ENCODE results near the gene OLFML3. TPM values are rescaled to one million over a fixed set of nuclear protein-coding genes. Genes with fewer than 3 reads are reported as not detected.
A peak's percentile ranks its signal among the peaks of the same experiment; 100 is the strongest.

The OLFML3 gene
- total and polyA plus RNA-seq, 4 donors, result 17.3 to 96.1 (median 20.1) TPM

DNA sequence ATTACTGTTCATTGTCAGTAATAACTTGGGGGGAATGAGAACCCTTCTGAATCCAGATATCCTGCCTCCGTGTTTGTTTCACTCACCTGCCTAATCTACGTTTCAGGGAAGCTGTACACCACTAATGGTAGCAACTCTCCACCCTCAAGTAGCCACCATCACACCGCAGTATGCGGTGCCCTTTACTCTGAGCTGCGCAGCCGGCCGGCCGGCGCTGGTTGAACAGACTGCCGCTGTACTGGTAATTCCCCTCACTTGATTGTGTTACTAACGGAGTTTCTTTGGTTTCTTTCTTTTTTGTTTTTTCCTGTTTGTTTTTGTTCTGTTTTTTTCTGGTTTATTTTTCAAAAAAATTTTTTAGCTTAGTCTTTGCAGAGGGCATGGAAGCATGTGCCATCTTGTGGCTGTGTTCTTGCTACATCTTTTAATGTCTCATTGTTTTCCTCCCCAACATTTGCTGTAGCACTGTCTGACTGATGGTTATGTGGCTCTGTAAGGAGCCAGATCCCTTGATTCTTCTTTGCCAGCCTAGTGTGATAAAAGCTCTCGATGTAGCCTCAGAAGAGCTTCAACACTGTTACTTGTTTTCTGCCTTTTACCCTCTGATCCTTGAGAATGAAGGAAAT, 15.9 kb upstream of the OLFML3 start:
- no peaks in the 10 kb centered on the region for H3K9me3 ChIP-seq (ENCODE audit: control insufficient read depth, low read length)
- DNase-seq (no peak), ATAC-seq (ENCODE audit: low FRiP score) (no peak)
- H3K4me3 ChIP-seq (ENCODE audit: low read length in 2 of 2), result no peak overlapping the region
- H3K36me3 ChIP-seq (ENCODE audit: control insufficient read depth in 1 of 2, insufficient read depth in 2 of 2, low read length in 1 of 2), result peaks cover 7% of the 10 kb centered on the region in 2 donors
- intact Hi-C loops (cut with DNase I), result no loop called here
- no peaks in the 10 kb centered on the region for H3K27me3 ChIP-seq (ENCODE audit: control insufficient read depth in 1 of 2, insufficient read depth in 2 of 2, low read length in 1 of 2)
- WGBS, 2 donors, result 92 to 94% methylated on average over 12 of the region's 12 CpGs
- no peaks in the 10 kb centered on the region for H3K4me1 ChIP-seq (ENCODE audit: control insufficient read depth in 1 of 2, insufficient read depth in 2 of 2, low read length in 2 of 2)
- H3K27ac ChIP-seq (ENCODE audit: low read depth in 1 of 2, low read length in 2 of 2), result no peak overlapping the region

GRCh38 chr1:113965703-113966412, 13.4 kb upstream of the OLFML3 start:
- Histone ChIP-seq H3K4me1 (ENCODE audit: control insufficient read depth in 1 of 2, insufficient read depth in 2 of 2, low read length in 2 of 2) (no peaks in the 10 kb centered on the region), H3K27ac (ENCODE audit: low read depth in 1 of 2, low read length in 2 of 2) (no peak overlapping the region), H3K4me3 (ENCODE audit: low read length in 2 of 2) (no peak overlapping the region), H3K27me3 (ENCODE audit: control insufficient read depth in 1 of 2, insufficient read depth in 2 of 2, low read length in 1 of 2) (no peaks in the 10 kb centered on the region), H3K9me3 (ENCODE audit: control insufficient read depth, low read length) (no peaks in the 10 kb centered on the region), H3K36me3 (ENCODE audit: control insufficient read depth in 1 of 2, insufficient read depth in 2 of 2, low read length in 1 of 2) (peaks cover 13 to 15% of the 10 kb centered on the region in 2 donors)
- ATAC-seq (ENCODE audit: low FRiP score) (peak; percentile 86), DNase-seq (peak in 1 of 2 donors; percentile 76)
- 53 to 59% methylated on average over 4 of the region's 4 CpGs for WGBS, 2 donors
- intact Hi-C loops (cut with DNase I), result no loop called here

DNA sequence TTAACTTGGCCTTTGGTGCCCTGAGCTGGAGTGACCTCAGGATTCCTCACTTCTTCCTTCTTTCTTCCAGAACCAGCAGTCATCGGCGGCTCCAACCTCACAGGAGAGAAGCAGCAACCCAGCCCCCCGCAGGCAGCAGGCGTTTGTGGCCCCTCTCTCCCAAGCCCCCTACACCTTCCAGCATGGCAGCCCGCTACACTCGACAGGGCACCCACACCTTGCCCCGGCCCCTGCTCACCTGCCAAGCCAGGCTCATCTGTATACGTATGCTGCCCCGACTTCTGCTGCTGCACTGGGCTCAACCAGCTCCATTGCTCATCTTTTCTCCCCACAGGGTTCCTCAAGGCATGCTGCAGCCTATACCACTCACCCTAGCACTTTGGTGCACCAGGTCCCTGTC, 6.3 kb upstream of the OLFML3 start:
- no peak overlapping the region for H3K4me3 ChIP-seq (ENCODE audit: low read length in 2 of 2)
- intact Hi-C loops (cut with DNase I), result no loop called here
- ATAC-seq (ENCODE audit: low FRiP score) (no peak), DNase-seq (no peak)
- H3K27ac ChIP-seq (ENCODE audit: low read depth in 1 of 2, low read length in 2 of 2), result no peak overlapping the region
- no peaks in the 10 kb centered on the region for H3K27me3 ChIP-seq (ENCODE audit: control insufficient read depth in 1 of 2, insufficient read depth in 2 of 2, low read length in 1 of 2)
- WGBS, 2 donors, result 87 to 98% methylated on average over 7 to 9 of the region's 9 CpGs
- peaks cover 12 to 14% of the 10 kb centered on the region in 2 donors for H3K36me3 ChIP-seq (ENCODE audit: control insufficient read depth in 1 of 2, insufficient read depth in 2 of 2, low read length in 1 of 2)
- no peaks in the 10 kb centered on the region for H3K9me3 ChIP-seq (ENCODE audit: control insufficient read depth, low read length)
- H3K4me1 ChIP-seq (ENCODE audit: control insufficient read depth in 1 of 2, insufficient read depth in 2 of 2, low read length in 2 of 2), result no peaks in the 10 kb centered on the region

- DNase-seq, result no peak
- no peak for ATAC-seq (ENCODE audit: low FRiP score)
- H3K27me3 ChIP-seq (ENCODE audit: control insufficient read depth in 1 of 2, insufficient read depth in 2 of 2, low read length in 1 of 2), result no peaks in the 10 kb centered on the region
- H3K36me3 ChIP-seq (ENCODE audit: control insufficient read depth in 1 of 2, insufficient read depth in 2 of 2, low read length in 1 of 2), result peaks cover 5 to 7% of the 10 kb centered on the region in 2 donors
- H3K4me3 ChIP-seq (ENCODE audit: low read length in 2 of 2), result no peak overlapping the region
- H3K9me3 ChIP-seq (ENCODE audit: control insufficient read depth, low read length), result no peaks in the 10 kb centered on the region
- WGBS, 2 donors, result 48 to 53% methylated on average over 4 of the region's 4 CpGs
- no peak overlapping the region for H3K27ac ChIP-seq (ENCODE audit: low read depth in 1 of 2, low read length in 2 of 2)
- no peaks in the 10 kb centered on the region for H3K4me1 ChIP-seq (ENCODE audit: control insufficient read depth in 1 of 2, insufficient read depth in 2 of 2, low read length in 2 of 2)
- intact Hi-C loops (cut with DNase I), result no loop called here
Observed at GRCh38 chr1:113975211-113975895, 3.9 kb upstream of the OLFML3 start.

GRCh38 chr1:113976609-113977278, 2.5 kb upstream of the OLFML3 start:
- no peak overlapping the region for H3K4me3 ChIP-seq (ENCODE audit: low read length in 2 of 2)
- no peaks in the 10 kb centered on the region for H3K9me3 ChIP-seq (ENCODE audit: control insufficient read depth, low read length)
- intact Hi-C loops (cut with DNase I), result no loop called here
- no peaks in the 10 kb centered on the region for H3K4me1 ChIP-seq (ENCODE audit: control insufficient read depth in 1 of 2, insufficient read depth in 2 of 2, low read length in 2 of 2)
- peaks cover 2% of the 10 kb centered on the region in 2 donors for H3K36me3 ChIP-seq (ENCODE audit: control insufficient read depth in 1 of 2, insufficient read depth in 2 of 2, low read length in 1 of 2)
- 68 to 77% methylated on average over 4 of the region's 4 CpGs for WGBS, 2 donors
- DNase-seq (no peak), ATAC-seq (ENCODE audit: low FRiP score) (no peak)
- no peaks in the 10 kb centered on the region for H3K27me3 ChIP-seq (ENCODE audit: control insufficient read depth in 1 of 2, insufficient read depth in 2 of 2, low read length in 1 of 2)
- H3K27ac ChIP-seq (ENCODE audit: low read depth in 1 of 2, low read length in 2 of 2), result no peak overlapping the region

DNA sequence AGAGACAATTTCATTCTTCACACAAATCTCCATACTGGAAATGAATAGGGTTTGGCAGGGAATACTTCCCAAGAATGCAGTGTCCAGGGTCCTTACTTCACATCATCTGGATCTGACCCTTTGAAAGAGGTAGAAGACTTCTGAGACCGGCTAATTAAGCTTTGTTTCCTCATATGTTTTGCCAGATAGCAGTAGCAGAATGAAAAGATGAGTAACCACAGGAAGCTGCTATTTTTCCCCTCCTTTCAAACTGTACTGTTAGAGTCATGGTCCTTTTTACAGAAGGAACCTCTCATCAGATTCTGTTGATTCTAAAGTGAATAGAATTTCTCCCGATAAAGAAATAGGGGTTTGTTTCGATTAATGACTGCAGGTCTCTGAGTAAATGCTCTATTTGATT, 1.4 kb upstream of the OLFML3 start:
- H3K27ac ChIP-seq (ENCODE audit: low read depth in 1 of 2, low read length in 2 of 2), result no peak overlapping the region
- WGBS, 2 donors, result 72 to 74% methylated on average over 3 of the region's 3 CpGs
- intact Hi-C loops (cut with DNase I), result loop anchor here in 1 of 2 donors (2.0 kb wide), 1 partner anchor 305 kb away; no protein-coding TSS in a partner anchor
- H3K27me3 ChIP-seq (ENCODE audit: control insufficient read depth in 1 of 2, insufficient read depth in 2 of 2, low read length in 1 of 2), result no peaks in the 10 kb centered on the region
- ATAC-seq (ENCODE audit: low FRiP score) (no peak), DNase-seq (no peak)
- no peaks in the 10 kb centered on the region for H3K36me3 ChIP-seq (ENCODE audit: control insufficient read depth in 1 of 2, insufficient read depth in 2 of 2, low read length in 1 of 2)
- H3K4me1 ChIP-seq (ENCODE audit: control insufficient read depth in 1 of 2, insufficient read depth in 2 of 2, low read length in 2 of 2), result no peaks in the 10 kb centered on the region
- H3K9me3 ChIP-seq (ENCODE audit: control insufficient read depth, low read length), result no peaks in the 10 kb centered on the region
- no peak overlapping the region for H3K4me3 ChIP-seq (ENCODE audit: low read length in 2 of 2)

GRCh38 chr1:113980110-113980509, 836 bp downstream of the OLFML3 start:
- peak overlapping the region in 1 of 2 donors; percentile 33 for H3K27ac ChIP-seq (ENCODE audit: low read depth in 1 of 2, low read length in 2 of 2)
- ATAC-seq (ENCODE audit: low FRiP score) (no peak), DNase-seq (peak; percentile 71 to 89)
- no peaks in the 10 kb centered on the region for H3K27me3 ChIP-seq (ENCODE audit: control insufficient read depth in 1 of 2, insufficient read depth in 2 of 2, low read length in 1 of 2)
- H3K9me3 ChIP-seq (ENCODE audit: control insufficient read depth, low read length), result no peaks in the 10 kb centered on the region
- intact Hi-C loops (cut with DNase I), result no loop called here
- H3K4me1 ChIP-seq (ENCODE audit: control insufficient read depth in 1 of 2, insufficient read depth in 2 of 2, low read length in 2 of 2), result no peaks in the 10 kb centered on the region
- H3K36me3 ChIP-seq (ENCODE audit: control insufficient read depth in 1 of 2, insufficient read depth in 2 of 2, low read length in 1 of 2), result no peaks in the 10 kb centered on the region
- WGBS, 2 donors, result 23 to 26% methylated on average over 10 of the region's 10 CpGs
- peak overlapping the region in 1 of 2 donors; percentile 11 for H3K4me3 ChIP-seq (ENCODE audit: low read length in 2 of 2)
